GM04504 (cell line): ENCODE measurements around the gene GGT1.
A peak's percentile ranks its signal among the peaks of the same experiment; 100 is the strongest.
"Not testable (repeated sequence)": the region's sequence is repeated elsewhere in the genome, so short reads cannot be mapped to it uniquely, and the experiment has no call there.

Experiments
- DNase-seq: peaks from one replicate; pipeline ENCODE4 v3.0.0-alpha.2; 2012; ENCODE audit warnings: low read depth

GGT1 gene

GRCh38 chr22:24584166-24584790, 18.7 kb upstream of the GGT1 start:
- DNase-seq: no peak

GRCh38 chr22:24584871-24585411, 18.1 kb upstream of the GGT1 start:
- no peak for DNase-seq

- DNase-seq: no peak
These were observed 17.5 kb upstream of the GGT1 start for GRCh38 chr22:24585461-24585860.

GRCh38 chr22:24585927-24586546, 17.0 kb upstream of the GGT1 start:
- no peak for DNase-seq

GRCh38 chr22:24587251-24587650, 15.7 kb upstream of the GGT1 start:
- no peak for DNase-seq

- no peak for DNase-seq
These were observed 15.0 kb upstream of the GGT1 start for GRCh38 chr22:24587948-24588347.

- no peak for DNase-seq
These were observed 14.6 kb upstream of the GGT1 start for GRCh38 chr22:24588381-24588756.

- no peak for DNase-seq
These were observed 14.1 kb upstream of the GGT1 start for GRCh38 chr22:24588757-24589481.

- no peak for DNase-seq
These were observed 13.4 kb upstream of the GGT1 start for GRCh38 chr22:24589518-24590030.

- DNase-seq: no peak
These were observed 12.3 kb upstream of the GGT1 start for GRCh38 chr22:24590596-24591173.

GRCh38 chr22:24591286-24591830, 11.6 kb upstream of the GGT1 start:
- DNase-seq: no peak

- DNase-seq: no peak
These were observed 10.7 kb upstream of the GGT1 start for GRCh38 chr22:24592058-24592850.

GRCh38 chr22:24592851-24593558, 10.0 kb upstream of the GGT1 start, which contains the start of gene LRRC75B:
TSS of gene LRRC75B (minus strand) at chr22:24593073. CDS start at chr22:24593039, 34 bp downstream.
- DNase-seq: peak; percentile 64

- DNase-seq: not testable (repeated sequence)
These were observed 9.5 kb upstream of the GGT1 start for GRCh38 chr22:24593559-24593835.

- DNase-seq: no peak
These were observed 9.0 kb upstream of the GGT1 start for GRCh38 chr22:24593836-24594568.

GRCh38 chr22:24594569-24595120, 8.3 kb upstream of the GGT1 start:
- DNase-seq: no peak

- DNase-seq: no peak
These were observed 7.8 kb upstream of the GGT1 start for GRCh38 chr22:24595228-24595627.

GRCh38 chr22:24595863-24596262, 7.1 kb upstream of the GGT1 start:
- DNase-seq: no peak

GRCh38 chr22:24597076-24597475, 5.9 kb upstream of the GGT1 start:
- DNase-seq: not testable (repeated sequence)

GRCh38 chr22:24599514-24599913, 3.5 kb upstream of the GGT1 start:
- DNase-seq: no peak
